GM19043 (cell line): ENCODE results near the gene TCL1B.
A peak's percentile ranks its signal among the peaks of the same experiment; 100 is the strongest.

Experiments used
- ATAC-seq: cut with Tn5 transposase; IDR thresholded peaks from one replicate; pipeline ENCODE4 v1.9.1; 2021; ENCODE audit warnings: low read depth; ENCODE audit not compliant: unreplicated experiment

Gene TCL1B

GRCh38 chr14:95685978-95686922 lies at the start of gene TCL1B:
TSS of gene TCL1B (plus strand) at chr14:95686426. CDS start at chr14:95686468, 42 bp downstream.
- ATAC-seq = no peak

GRCh38 chr14:95644981-95645380 lies 41.2 kb upstream of the TCL1B start:
- ATAC-seq = no peak

- ATAC-seq = no peak
Observed at GRCh38 chr14:95645389-95645996, 40.7 kb upstream of the TCL1B start.

- ATAC-seq = no peak
Observed at GRCh38 chr14:95647926-95648325, 38.3 kb upstream of the TCL1B start.

GRCh38 chr14:95649230-95649629 lies 37.0 kb upstream of the TCL1B start:
- ATAC-seq = no peak

GRCh38 chr14:95651028-95651427 lies 35.2 kb upstream of the TCL1B start:
- no peak for ATAC-seq

- no peak for ATAC-seq
Observed at GRCh38 chr14:95651821-95652583, 34.2 kb upstream of the TCL1B start.

- ATAC-seq = peak; percentile 70
Observed at GRCh38 chr14:95652690-95653089, 33.5 kb upstream of the TCL1B start.

- ATAC-seq = no peak
Observed at GRCh38 chr14:95655461-95655860, 30.8 kb upstream of the TCL1B start.

GRCh38 chr14:95656634-95657033 lies 29.6 kb upstream of the TCL1B start:
- ATAC-seq = no peak

- ATAC-seq = no peak
Observed at GRCh38 chr14:95657454-95657853, 28.8 kb upstream of the TCL1B start.

- no peak for ATAC-seq
Observed at GRCh38 chr14:95659293-95659989, 26.8 kb upstream of the TCL1B start.

- ATAC-seq = no peak
Observed at GRCh38 chr14:95659990-95660385, 26.2 kb upstream of the TCL1B start.

GRCh38 chr14:95660651-95661515 lies 25.3 kb upstream of the TCL1B start:
- no peak for ATAC-seq

- ATAC-seq = peak; percentile 20
Observed at GRCh38 chr14:95662376-95663186, 23.6 kb upstream of the TCL1B start.

- ATAC-seq = peak; percentile 27
Observed at GRCh38 chr14:95663226-95663797, 22.9 kb upstream of the TCL1B start.

- no peak for ATAC-seq
Observed at GRCh38 chr14:95664066-95664465, 22.2 kb upstream of the TCL1B start.

- ATAC-seq = peak; percentile 38
Observed at GRCh38 chr14:95664546-95664945, 21.7 kb upstream of the TCL1B start.
